OCI-LY7 (cell line): ENCODE data around the gene SLC2A8. TPM values are rescaled to one million over a fixed set of nuclear protein-coding genes. Genes with fewer than 3 reads are reported as not detected.

ENCODE experiments used
- BruUV-seq: library from RNA; stranded (reverse); fragments of 400-500 nt; replicated peaks from 2 replicates; lab custom pipeline; 2021; lab: Mats Ljungman, UMichigan
- CTCF ChIA-PET: fragments of 300-600 bp; sonication (Branson Sonifier 250); formaldehyde crosslinking; loops from one replicate; lab custom pipeline; 2022; ENCODE audit warnings: antibody characterized with exemption; ENCODE audit not compliant: unreplicated experiment; lab: Charles Lee
- POLR2A ChIA-PET: fragments of 300-600 bp; sonication (Branson Sonifier 250); formaldehyde crosslinking; loops from one replicate; lab custom pipeline; 2022; ENCODE audit warnings: antibody characterized with exemption; lab: Charles Lee
- DNase-seq: peaks from one replicate; pipeline ENCODE4 v3.0.0-alpha.2; 2015; ENCODE audit warnings: low spot score
- H2AFZ ChIP-seq: fragments of 200-600 bp; sonication (generic), shearing (Covaris generic); 2 replicates; pipeline ENCODE4 v1.6.1; 2014; ENCODE audit warnings: mild to moderate bottlenecking, antibody characterized with exemption, low read length, moderate library complexity
- H3K27ac ChIP-seq: fragments of 200-600 bp; sonication (generic); 2 replicates; pipeline ENCODE4 v1.5.1; 2014; ENCODE audit warnings: mixed run types, low read depth, mild to moderate bottlenecking, moderate library complexity, low read length, inconsistent platforms; ENCODE audit not compliant: poor library complexity, severe bottlenecking
- H3K36me3 ChIP-seq: fragments of 200-600 bp; sonication (generic); 2 replicates; pipeline ENCODE4 v1.6.1; 2014; ENCODE audit warnings: mild to moderate bottlenecking, antibody characterized with exemption, low read length, moderate library complexity, mixed read lengths; ENCODE audit not compliant: insufficient read depth
- H3K4me1 ChIP-seq: fragments of 200-600 bp; sonication (generic); 2 replicates; pipeline ENCODE4 v1.5.1; 2014; ENCODE audit warnings: mild to moderate bottlenecking, low read length; ENCODE audit not compliant: insufficient read depth, poor library complexity, severe bottlenecking
- H3K4me2 ChIP-seq: fragments of 200-600 bp; sonication (generic); 2 replicates; pipeline ENCODE4 v1.6.1; 2014; ENCODE audit warnings: mild to moderate bottlenecking, low read length
- H3K4me3 ChIP-seq: fragments of 200-600 bp; sonication (generic); 2 replicates; pipeline ENCODE4 v1.5.1; 2014; ENCODE audit warnings: mild to moderate bottlenecking, low read depth, low read length; ENCODE audit not compliant: poor library complexity, severe bottlenecking
- H3K79me2 ChIP-seq: fragments of 200-600 bp; sonication (generic); 2 replicates; pipeline ENCODE4 v1.6.1; 2016; ENCODE audit warnings: low read depth, mild to moderate bottlenecking, low read length, moderate library complexity, mixed read lengths; ENCODE audit not compliant: insufficient read depth
- H3K9me2 ChIP-seq: fragments of 200-600 bp; sonication (generic); 2 replicates; pipeline ENCODE4 v1.6.1; 2016; ENCODE audit warnings: mild to moderate bottlenecking, low read length, mixed read lengths; ENCODE audit not compliant: insufficient read depth
- H3K9me3 ChIP-seq: fragments of 200-600 bp; sonication (generic); 2 replicates; pipeline ENCODE4 v1.6.1; 2014; ENCODE audit warnings: mild to moderate bottlenecking, mixed run types, low read length, mixed read lengths
- H4K20me1 ChIP-seq: fragments of 200-600 bp; sonication (generic); 2 replicates; pipeline ENCODE4 v1.6.1; 2014; ENCODE audit warnings: mild to moderate bottlenecking, antibody characterized with exemption, low read length, moderate library complexity, mixed read lengths; ENCODE audit not compliant: insufficient read depth
- EZH2phosphoT487 ChIP-seq: fragments of 200-600 bp; sonication (generic); IDR thresholded peaks from 2 replicates; pipeline ENCODE4 v1.6.1; 2018; ENCODE audit warnings: low read depth, borderline replicate concordance, mild to moderate bottlenecking, mixed run types, antibody characterized with exemption, low read length, moderate library complexity, mixed read lengths
- intact Hi-C: fragments of 100-400 bp; cut with micrococcal nuclease; formaldehyde crosslinking; loops from one replicate; pipeline ENCODE4 v1.10.0; 2022; ENCODE audit not compliant: unreplicated experiment
- total RNA-seq, 2 experiments: library from RNA; depleted of rRNA in 1 of 2; stranded (reverse); fragments of >200 nt in 1 of 2; shearing (Covaris generic) in 1 of 2; gene quantifications; 2 replicates each; pipeline ENCODE4 v1.2.3, GENCODE V29; 2014 to 2022
- TF ChIP-seq, protein P1 (sequence below): fragments of 200-600 bp; sonication (generic); conservative IDR thresholded peaks from 2 replicates; pipeline ENCODE4 v1.5.1; 2014; ENCODE audit warnings: mild to moderate bottlenecking, antibody characterized with exemption, low read length, moderate library complexity, mixed read lengths

The SLC2A8 gene
- total RNA-seq, 2 experiments from 2014 or later: 11.9 to 19.6 TPM

- H3K9me2 ChIP-seq: no peaks in the 10 kb centered on the region
- no peak overlapping the region for H3K4me3 ChIP-seq
- H3K36me3 ChIP-seq: no peaks in the 10 kb centered on the region
- intact Hi-C loops: no loop called here
- TF ChIP-seq, protein P1, sequence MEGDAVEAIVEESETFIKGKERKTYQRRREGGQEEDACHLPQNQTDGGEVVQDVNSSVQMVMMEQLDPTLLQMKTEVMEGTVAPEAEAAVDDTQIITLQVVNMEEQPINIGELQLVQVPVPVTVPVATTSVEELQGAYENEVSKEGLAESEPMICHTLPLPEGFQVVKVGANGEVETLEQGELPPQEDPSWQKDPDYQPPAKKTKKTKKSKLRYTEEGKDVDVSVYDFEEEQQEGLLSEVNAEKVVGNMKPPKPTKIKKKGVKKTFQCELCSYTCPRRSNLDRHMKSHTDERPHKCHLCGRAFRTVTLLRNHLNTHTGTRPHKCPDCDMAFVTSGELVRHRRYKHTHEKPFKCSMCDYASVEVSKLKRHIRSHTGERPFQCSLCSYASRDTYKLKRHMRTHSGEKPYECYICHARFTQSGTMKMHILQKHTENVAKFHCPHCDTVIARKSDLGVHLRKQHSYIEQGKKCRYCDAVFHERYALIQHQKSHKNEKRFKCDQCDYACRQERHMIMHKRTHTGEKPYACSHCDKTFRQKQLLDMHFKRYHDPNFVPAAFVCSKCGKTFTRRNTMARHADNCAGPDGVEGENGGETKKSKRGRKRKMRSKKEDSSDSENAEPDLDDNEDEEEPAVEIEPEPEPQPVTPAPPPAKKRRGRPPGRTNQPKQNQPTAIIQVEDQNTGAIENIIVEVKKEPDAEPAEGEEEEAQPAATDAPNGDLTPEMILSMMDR: no peak
- TF ChIP-seq EZH2phosphoT487: no peak
- no peaks in the 10 kb centered on the region for H4K20me1 ChIP-seq
- H3K27ac ChIP-seq: no peak overlapping the region
- H3K9me3 ChIP-seq: no peaks in the 10 kb centered on the region
- H3K4me1 ChIP-seq: no peaks in the 10 kb centered on the region
- no peak for DNase-seq
- H3K4me2 ChIP-seq: no peak overlapping the region
- CTCF ChIA-PET: no interaction called here
- H2AFZ ChIP-seq: no peak overlapping the region
- no peaks in the 10 kb centered on the region for H3K79me2 ChIP-seq
- POLR2A ChIA-PET: no interaction called here
- no TSS peak for BruUV-seq
Measured at GRCh38 chr9:127411122-127411521, 14.2 kb downstream of the SLC2A8 start.

- no peaks in the 10 kb centered on the region for H3K36me3 ChIP-seq
- no peak overlapping the region for H3K27ac ChIP-seq
- CTCF ChIA-PET: interaction anchor here (0.9 kb wide), 1 partner anchor 18 kb away, joined by 4 read pairs; the partner anchor contains the start of gene SLC2A8
- no peaks in the 10 kb centered on the region for H3K4me1 ChIP-seq
- H4K20me1 ChIP-seq: no peaks in the 10 kb centered on the region
- no peak overlapping the region for H3K4me3 ChIP-seq
- intact Hi-C loops: no loop called here
- TF ChIP-seq, protein P1: no peak
- TF ChIP-seq EZH2phosphoT487: no peak
- DNase-seq: no peak
- H3K9me3 ChIP-seq: no peaks in the 10 kb centered on the region
- H3K4me2 ChIP-seq: no peak overlapping the region
- no peaks in the 10 kb centered on the region for H3K79me2 ChIP-seq
- H2AFZ ChIP-seq: no peak overlapping the region
- no peaks in the 10 kb centered on the region for H3K9me2 ChIP-seq
- BruUV-seq: no TSS peak
- POLR2A ChIA-PET: interaction anchor here (0.7 kb wide), 1 partner anchor 18 kb away, joined by 3 read pairs; the partner anchor contains the start of gene SLC2A8
Measured at GRCh38 chr9:127415141-127415540, 18.2 kb downstream of the SLC2A8 start.

DNA sequence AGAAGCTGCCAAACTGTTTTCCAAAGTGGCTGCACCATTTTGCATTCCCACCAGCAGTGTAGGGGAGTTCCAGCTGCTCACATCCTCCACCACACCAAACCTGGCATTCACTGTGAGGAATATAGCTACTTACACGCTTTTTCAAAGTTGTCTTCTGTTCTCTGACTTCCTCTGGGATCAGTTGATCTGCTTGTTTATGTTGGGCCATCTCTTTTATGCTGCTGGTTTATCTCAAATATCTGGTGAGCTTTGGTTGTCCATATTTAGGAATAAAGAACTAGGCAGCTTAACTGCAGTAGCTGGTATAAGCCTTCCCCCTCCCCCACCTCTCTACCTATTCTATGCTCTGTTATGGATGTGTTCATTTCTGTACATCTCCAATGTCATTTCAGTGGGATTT lies 18.7 kb downstream of the SLC2A8 start:
- no peaks in the 10 kb centered on the region for H3K36me3 ChIP-seq
- H3K4me1 ChIP-seq: no peaks in the 10 kb centered on the region
- no peak overlapping the region for H3K4me2 ChIP-seq
- intact Hi-C loops: no loop called here
- ChIA-PET POLR2A (interaction anchor here (0.7 kb wide), 1 partner anchor 19 kb away, joined by 3 read pairs; the partner anchor contains the start of gene SLC2A8), CTCF (interaction anchor here (0.9 kb wide), 1 partner anchor 19 kb away, joined by 4 read pairs; the partner anchor contains the start of gene SLC2A8)
- no peaks in the 10 kb centered on the region for H3K79me2 ChIP-seq
- no peaks in the 10 kb centered on the region for H3K9me2 ChIP-seq
- no peaks in the 10 kb centered on the region for H3K9me3 ChIP-seq
- H3K4me3 ChIP-seq: no peak overlapping the region
- no peak overlapping the region for H2AFZ ChIP-seq
- H4K20me1 ChIP-seq: no peaks in the 10 kb centered on the region
- no TSS peak for BruUV-seq
- no peak for DNase-seq
- TF ChIP-seq, protein P1: no peak
- TF ChIP-seq EZH2phosphoT487: no peak
- no peak overlapping the region for H3K27ac ChIP-seq
